ENCODE results near the gene MYCBP.

DNA sequence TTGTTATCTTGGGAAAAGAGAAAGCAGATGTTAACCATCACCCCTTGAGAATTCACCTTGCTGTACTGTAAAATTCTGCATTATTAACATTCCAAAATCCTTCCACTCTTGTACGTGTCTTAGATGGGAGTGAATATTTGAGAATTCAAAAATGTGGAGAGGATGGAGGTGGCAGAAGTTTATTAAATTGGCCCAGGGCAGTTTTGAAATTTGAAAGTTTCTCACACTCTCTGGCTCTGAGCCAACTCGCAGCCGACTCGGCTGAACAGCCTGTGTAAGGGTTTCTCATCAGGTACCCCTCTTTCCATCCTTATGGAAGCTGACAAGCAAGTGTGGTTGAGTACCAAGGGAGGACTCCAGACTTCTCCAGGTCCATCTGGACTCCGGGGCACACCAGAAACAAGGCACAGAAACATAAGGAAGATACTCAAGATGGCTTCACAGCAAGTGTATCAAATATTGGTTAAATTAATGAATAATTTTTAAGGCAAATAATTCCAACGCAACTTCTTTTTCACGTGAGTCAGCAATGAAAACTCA, 58.6 kb downstream of the MYCBP start:
- TF ChIP-seq, protein P1, sequence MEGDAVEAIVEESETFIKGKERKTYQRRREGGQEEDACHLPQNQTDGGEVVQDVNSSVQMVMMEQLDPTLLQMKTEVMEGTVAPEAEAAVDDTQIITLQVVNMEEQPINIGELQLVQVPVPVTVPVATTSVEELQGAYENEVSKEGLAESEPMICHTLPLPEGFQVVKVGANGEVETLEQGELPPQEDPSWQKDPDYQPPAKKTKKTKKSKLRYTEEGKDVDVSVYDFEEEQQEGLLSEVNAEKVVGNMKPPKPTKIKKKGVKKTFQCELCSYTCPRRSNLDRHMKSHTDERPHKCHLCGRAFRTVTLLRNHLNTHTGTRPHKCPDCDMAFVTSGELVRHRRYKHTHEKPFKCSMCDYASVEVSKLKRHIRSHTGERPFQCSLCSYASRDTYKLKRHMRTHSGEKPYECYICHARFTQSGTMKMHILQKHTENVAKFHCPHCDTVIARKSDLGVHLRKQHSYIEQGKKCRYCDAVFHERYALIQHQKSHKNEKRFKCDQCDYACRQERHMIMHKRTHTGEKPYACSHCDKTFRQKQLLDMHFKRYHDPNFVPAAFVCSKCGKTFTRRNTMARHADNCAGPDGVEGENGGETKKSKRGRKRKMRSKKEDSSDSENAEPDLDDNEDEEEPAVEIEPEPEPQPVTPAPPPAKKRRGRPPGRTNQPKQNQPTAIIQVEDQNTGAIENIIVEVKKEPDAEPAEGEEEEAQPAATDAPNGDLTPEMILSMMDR (IDR thresholded peaks at IDR 0.05), result no peak
- no peak for TF ChIP-seq POLR2A (IDR thresholded peaks at IDR 0.05)

Measured in Peyer's patch (tissue), 4 donors.